Measurements from ENCODE around the gene ZNF555.

DNA sequence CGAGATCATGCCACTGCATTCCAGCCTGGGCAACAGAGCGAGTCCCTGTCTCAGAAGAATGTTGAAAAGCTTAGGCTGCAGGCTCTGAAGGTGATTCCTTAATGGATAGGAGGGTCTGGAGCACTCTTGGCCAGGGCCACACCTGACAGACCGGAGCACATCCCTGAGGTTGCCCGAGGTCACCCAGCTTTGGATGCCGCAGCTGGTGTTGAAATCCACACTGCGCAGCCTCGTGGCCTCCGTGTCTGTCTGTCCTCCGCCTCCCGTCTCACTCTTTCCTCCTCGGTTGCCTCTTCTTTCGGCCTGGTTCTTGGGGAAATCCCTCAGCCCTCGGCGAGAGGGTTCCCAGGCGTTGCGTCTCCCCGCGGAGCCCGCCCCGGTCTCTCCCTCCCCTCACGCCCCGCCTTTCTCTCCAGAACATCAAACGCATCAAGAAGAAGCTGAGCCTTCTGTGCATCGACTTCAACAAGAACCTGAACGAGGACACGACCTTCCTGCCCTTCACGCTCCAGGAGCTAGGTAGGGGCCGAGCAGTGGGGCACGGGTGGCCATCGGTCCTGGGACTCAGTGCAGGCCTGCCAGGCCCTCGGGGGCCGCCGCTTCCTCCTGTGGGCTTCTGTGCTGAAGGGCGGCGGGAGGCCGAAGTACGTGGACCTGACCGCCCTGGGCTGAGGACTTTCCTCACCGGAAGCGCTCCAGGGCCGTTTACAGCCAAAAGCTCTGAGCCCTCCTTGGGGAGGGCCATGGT is 41.8 kb upstream of the ZNF555 start:
- TF ChIP-seq CTCF (IDR thresholded peaks at IDR 0.05) (no peak), POLR2A (IDR thresholded peaks at IDR 0.05) (no peak)

Measured in prostate gland (tissue), 2 donors.